ENCODE data around the gene CLN6. TPM values are rescaled to one million over a fixed set of nuclear protein-coding genes. Genes with fewer than 3 reads are reported as not detected.

Gene CLN6
- total and polyA plus RNA-seq, 9 of the 15 experiments (the other 6 are each of a cell fraction or from before 2014, with no cell fraction given), result 0.71 to 53.3 (median 39.3) TPM

DNA sequence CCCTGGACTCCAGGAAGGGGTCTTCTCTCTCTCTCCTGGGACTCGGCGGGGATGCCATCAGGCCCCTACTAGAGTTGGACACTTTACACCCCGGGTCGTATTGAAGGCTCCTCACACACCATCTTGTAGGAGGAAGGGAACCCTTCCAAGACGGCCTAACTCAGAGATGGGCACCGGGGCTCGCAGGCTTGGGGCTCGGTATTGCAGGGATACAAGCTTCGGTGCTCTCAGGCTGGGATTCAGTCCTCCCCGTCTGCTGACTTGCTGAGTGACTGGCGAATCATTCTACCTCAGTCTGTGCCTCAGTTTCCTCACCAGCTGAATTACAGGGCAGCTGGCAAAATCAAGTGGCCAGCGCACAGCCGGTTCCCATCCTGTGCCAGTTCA, 24.0 kb downstream of the CLN6 start:
- CTCF ChIA-PET (ENCODE audit: low intra/inter-chr PET ratio), result no interaction called here
- H3K9me1 ChIP-seq (ENCODE audit: control insufficient read depth, insufficient read depth, low read length), result no peaks in the 10 kb centered on the region
- POLR2A ChIA-PET, result interaction anchor here (0.6 to 1.3 kb wide), 6 partner anchors 10 to 312 kb away, joined by 3 to 4 read pairs (median 3); no protein-coding TSS in a partner anchor
- BruUV-seq (replicated peaks), result no TSS peak
- DNase-seq (ENCODE audit: extremely low read depth in 1 of 4, low spot score in 3 of 4) (no peak), FAIRE-seq (no peak), ATAC-seq (no peak)
- H3K79me2 ChIP-seq (ENCODE audit: control insufficient read depth, insufficient read depth, low read length), result peaks cover 36% of the 10 kb centered on the region
- peak overlapping the region; percentile 65 for H3K4me2 ChIP-seq (ENCODE audit: insufficient read depth, low read length)
- intact Hi-C loops (cut with micrococcal nuclease), result no loop called here
- H2AFZ ChIP-seq (ENCODE audit: low read depth, low read length), result peak overlapping the region; percentile 32; the same call in 1 of the 2 replicates
- peak overlapping the region; percentile 49 to 88 for H3K9ac ChIP-seq (ENCODE audit: insufficient read depth in 1 of 2, low read depth in 2 of 2, low read length in 2 of 2)
- peak overlapping the region; percentile 27; the same call in 1 of the 2 replicates for H3K4me3 ChIP-seq
- H3K9me3 ChIP-seq (replicated peaks; ENCODE audit: control insufficient read depth, insufficient read depth, low read depth, low read length), result no peaks in the 10 kb centered on the region
- peak overlapping the region; percentile 75 for H3K27ac ChIP-seq (ENCODE audit: extremely low read depth, low read depth, low read length)
- 77% methylated on average over 11 of the region's 13 CpGs for WGBS (ENCODE audit: insufficient coverage, low coverage, missing lambda C conversion rate)
- peaks cover 14 to 40% of the 10 kb centered on the region in 2 experiments for H3K4me1 ChIP-seq (replicated peaks in 1 of 2; ENCODE audit: control insufficient read depth in 2 of 2, insufficient read depth in 2 of 2, low read length in 2 of 2)
- H3K27me3 ChIP-seq (ENCODE audit: control insufficient read depth in 2 of 2, insufficient read depth in 2 of 2, low read length in 2 of 2), result no peaks in the 10 kb centered on the region
- in situ Hi-C loops (cut with MboI), result no loop called here
- H3K36me3 ChIP-seq (ENCODE audit: control insufficient read depth, insufficient read depth, low read length), result peaks cover 59% of the 10 kb centered on the region; the same call in 2 of the 3 replicates
- 0 out of 2 replicates have a peak, but pooled peaks cover 7% of the 10 kb centered on the region for H4K20me1 ChIP-seq (replicated peaks; ENCODE audit: control insufficient read depth, insufficient read depth, low read length)
- TF ChIP-seq RBFOX2 (IDR thresholded peaks at IDR 0.05; ENCODE audit: low read depth, low read length) (peak; percentile 35; the same call in 1 of the 2 replicates), DLX4 (CRISPR knock-in tag; IDR thresholded peaks at IDR 0.05) (no peak)

DNA sequence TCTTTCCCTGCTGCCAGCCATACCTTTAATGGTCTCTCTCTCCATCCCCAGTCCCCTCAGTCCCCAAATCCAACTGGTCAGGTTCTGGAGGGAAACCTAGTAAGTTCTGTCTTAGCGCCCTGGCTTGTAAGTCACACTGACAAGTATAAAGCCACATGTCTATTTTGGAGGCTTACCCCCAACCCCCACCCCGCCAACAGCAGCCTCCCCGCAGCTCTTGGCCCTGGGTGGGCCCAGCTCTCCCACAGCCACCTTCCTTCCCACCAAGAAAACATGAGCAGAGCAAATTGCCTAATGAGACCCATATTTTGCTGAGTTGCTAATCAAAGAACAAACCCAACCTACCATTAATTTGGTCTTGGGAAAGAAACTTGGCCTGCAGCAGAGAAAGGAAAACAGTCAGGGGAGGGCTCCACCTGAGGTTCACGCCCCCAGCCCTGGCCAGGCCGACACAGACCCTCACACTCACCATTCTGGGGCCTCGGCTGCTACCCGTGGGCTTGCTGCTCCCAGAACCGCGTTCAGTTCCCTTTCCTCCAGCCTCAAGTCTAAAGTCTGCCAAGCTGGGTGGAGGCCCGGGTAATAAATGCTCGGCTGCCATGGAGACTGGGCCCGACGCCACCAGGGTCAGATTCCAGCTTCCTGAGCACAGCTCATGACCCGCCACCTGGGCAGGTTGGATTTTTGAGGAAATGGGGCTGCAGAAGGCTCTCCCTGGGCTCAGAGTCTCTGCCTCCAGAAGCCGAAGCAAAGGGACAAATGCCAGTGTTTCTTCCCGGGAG, 24.6 kb downstream of the CLN6 start, which contains the start of gene CALML4:
TSS of gene CALML4 (minus strand) at position 557 of the 782 bp plus-strand sequence. CDS start at position 472, 85 bp downstream.
- 98% methylated on average over 14 of the region's 16 CpGs for WGBS (ENCODE audit: insufficient coverage, low coverage, missing lambda C conversion rate)
- CTCF ChIA-PET (ENCODE audit: low intra/inter-chr PET ratio), result no interaction called here
- H3K9me3 ChIP-seq (replicated peaks; ENCODE audit: control insufficient read depth, insufficient read depth, low read depth, low read length), result no peaks in the 10 kb centered on the region
- peak within 1 kb of the TSS; percentile 65 for H3K4me2 ChIP-seq (ENCODE audit: insufficient read depth, low read length)
- no peaks in the 10 kb centered on the region for H3K9me1 ChIP-seq (ENCODE audit: control insufficient read depth, insufficient read depth, low read length)
- H3K27me3 ChIP-seq (ENCODE audit: control insufficient read depth in 2 of 2, insufficient read depth in 2 of 2, low read length in 2 of 2), result no peaks in the 10 kb centered on the region
- H3K36me3 ChIP-seq (ENCODE audit: control insufficient read depth, insufficient read depth, low read length), result peaks cover 54% of the 10 kb centered on the region; the same call in 2 of the 3 replicates
- TF ChIP-seq KLF1 (tag; IDR thresholded peaks at IDR 0.05), result no peak
- TF ChIP-seq POLR2G (IDR thresholded peaks at IDR 0.05; ENCODE audit: low read depth, low read length), result peak; percentile 34; the same call in 1 of the 2 replicates
- TF ChIP-seq ZNF316 (IDR thresholded peaks at IDR 0.05), result peak; percentile 52
- DNase-seq (ENCODE audit: extremely low read depth in 1 of 4, low spot score in 3 of 4) (peak in 1 of 4 experiments; percentile 9), ATAC-seq (no peak), FAIRE-seq (no peak)
- peak within 1 kb of the TSS; percentile 49 to 88 for H3K9ac ChIP-seq (ENCODE audit: insufficient read depth in 1 of 2, low read depth in 2 of 2, low read length in 2 of 2)
- BruUV-seq (replicated peaks), result no TSS peak
- in situ Hi-C loops (cut with MboI), result no loop called here
- H3K27ac ChIP-seq (ENCODE audit: extremely low read depth, low read depth, low read length), result peak within 1 kb of the TSS; percentile 75
- H3K4me3 ChIP-seq, result peak within 1 kb of the TSS; percentile 27; the same call in 1 of the 2 replicates
- peaks cover 14 to 38% of the 10 kb centered on the region in 2 experiments for H3K4me1 ChIP-seq (replicated peaks in 1 of 2; ENCODE audit: control insufficient read depth in 2 of 2, insufficient read depth in 2 of 2, low read length in 2 of 2)
- H4K20me1 ChIP-seq (replicated peaks; ENCODE audit: control insufficient read depth, insufficient read depth, low read length), result 0 out of 2 replicates have a peak, but pooled peaks cover 7% of the 10 kb centered on the region
- POLR2A ChIA-PET, result interaction anchor here (0.6 to 1.3 kb wide), 5 partner anchors 12 to 311 kb away, joined by 3 to 4 read pairs (median 3); no protein-coding TSS in a partner anchor
- peak within 1 kb of the TSS; percentile 32; the same call in 1 of the 2 replicates for H2AFZ ChIP-seq (ENCODE audit: low read depth, low read length)
- intact Hi-C loops (cut with micrococcal nuclease), result no loop called here
- H3K79me2 ChIP-seq (ENCODE audit: control insufficient read depth, insufficient read depth, low read length), result peaks cover 31% of the 10 kb centered on the region
